ENCODE data around the gene UBA6.

The UBA6 gene

GRCh38 chr4:67700738-67701516 is at the start of gene UBA6:
Gene UBA6, minus strand, starts transcription at chr4:67701155. Its CDS starts 36 bp downstream, at chr4:67701119.
- Histone ChIP-seq H3K36me3 (ENCODE audit: insufficient read depth) (no peaks in the 10 kb centered on the region), H3K9ac (peak within 1 kb of the TSS; percentile 73), H2AFZ (ENCODE audit: low read depth) (peak within 1 kb of the TSS; percentile 74), H4K20me1 (ENCODE audit: insufficient read depth) (no peaks in the 10 kb centered on the region), H3K79me2 (ENCODE audit: insufficient read depth, low read depth) (peaks cover 31% of the 10 kb centered on the region), H3K4me3 (IDR thresholded peaks at IDR 0.05; ENCODE audit: insufficient read depth, low read depth, low read length) (no peak within 1 kb of the TSS), H3K4me2 (peak within 1 kb of the TSS; percentile 89), H3K4me1 (ENCODE audit: low read depth, poor library complexity, severe bottlenecking) (peaks cover 24% of the 10 kb centered on the region), H3K27me3 (ENCODE audit: insufficient read depth, low read depth) (no peaks in the 10 kb centered on the region), H3K27ac (peak within 1 kb of the TSS; percentile 69)
- TF ChIP-seq CTCF (conservative IDR thresholded peaks at IDR 0.05; ENCODE audit: low read depth, low read length) = peak; percentile 73

GRCh38 chr4:67750691-67751090 is 49.7 kb upstream of the UBA6 start:
- no peaks in the 10 kb centered on the region for H3K27me3 ChIP-seq (ENCODE audit: insufficient read depth, low read depth)
- peaks cover 13% of the 10 kb centered on the region for H3K4me1 ChIP-seq (ENCODE audit: low read depth, poor library complexity, severe bottlenecking)
- H4K20me1 ChIP-seq (ENCODE audit: insufficient read depth) = no peaks in the 10 kb centered on the region
- no peak for TF ChIP-seq CTCF (conservative IDR thresholded peaks at IDR 0.05; ENCODE audit: low read depth, low read length)
- H3K36me3 ChIP-seq (ENCODE audit: insufficient read depth) = no peaks in the 10 kb centered on the region
- no peak overlapping the region for H3K9ac ChIP-seq
- no peak overlapping the region for H3K4me2 ChIP-seq
- H3K4me3 ChIP-seq (IDR thresholded peaks at IDR 0.05; ENCODE audit: insufficient read depth, low read depth, low read length) = no peak overlapping the region
- no peaks in the 10 kb centered on the region for H3K79me2 ChIP-seq (ENCODE audit: insufficient read depth, low read depth)
- no peak overlapping the region for H3K27ac ChIP-seq
- H2AFZ ChIP-seq (ENCODE audit: low read depth) = no peak overlapping the region

GRCh38 chr4:67749286-67749685 is 48.3 kb upstream of the UBA6 start:
- Histone ChIP-seq H3K9ac (no peak overlapping the region), H3K4me2 (no peak overlapping the region), H3K4me1 (ENCODE audit: low read depth, poor library complexity, severe bottlenecking) (peaks cover 13% of the 10 kb centered on the region), H3K4me3 (IDR thresholded peaks at IDR 0.05; ENCODE audit: insufficient read depth, low read depth, low read length) (no peak overlapping the region), H3K79me2 (ENCODE audit: insufficient read depth, low read depth) (no peaks in the 10 kb centered on the region), H3K36me3 (ENCODE audit: insufficient read depth) (no peaks in the 10 kb centered on the region), H4K20me1 (ENCODE audit: insufficient read depth) (no peaks in the 10 kb centered on the region), H2AFZ (ENCODE audit: low read depth) (no peak overlapping the region), H3K27ac (no peak overlapping the region), H3K27me3 (ENCODE audit: insufficient read depth, low read depth) (no peaks in the 10 kb centered on the region)
- no peak for TF ChIP-seq CTCF (conservative IDR thresholded peaks at IDR 0.05; ENCODE audit: low read depth, low read length)

GRCh38 chr4:67746797-67747495 is 46.0 kb upstream of the UBA6 start:
- Histone ChIP-seq H3K36me3 (ENCODE audit: insufficient read depth) (no peaks in the 10 kb centered on the region), H2AFZ (ENCODE audit: low read depth) (no peak overlapping the region; the same call in 1 of the 2 replicates), H3K4me2 (no peak overlapping the region), H4K20me1 (ENCODE audit: insufficient read depth) (no peaks in the 10 kb centered on the region), H3K9ac (no peak overlapping the region), H3K27ac (no peak overlapping the region), H3K27me3 (ENCODE audit: insufficient read depth, low read depth) (no peaks in the 10 kb centered on the region), H3K79me2 (ENCODE audit: insufficient read depth, low read depth) (no peaks in the 10 kb centered on the region), H3K4me3 (IDR thresholded peaks at IDR 0.05; ENCODE audit: insufficient read depth, low read depth, low read length) (no peak overlapping the region), H3K4me1 (ENCODE audit: low read depth, poor library complexity, severe bottlenecking) (peaks cover 23% of the 10 kb centered on the region)
- peak; percentile 88 for TF ChIP-seq CTCF (conservative IDR thresholded peaks at IDR 0.05; ENCODE audit: low read depth, low read length)

All from KMS-11 (cell line).